ENCODE data around the gene DIP2C.
"Not testable (repeated sequence)": the region's sequence is repeated elsewhere in the genome, so short reads cannot be mapped to it uniquely, and the experiment has no call there.

The DIP2C gene

DNA sequence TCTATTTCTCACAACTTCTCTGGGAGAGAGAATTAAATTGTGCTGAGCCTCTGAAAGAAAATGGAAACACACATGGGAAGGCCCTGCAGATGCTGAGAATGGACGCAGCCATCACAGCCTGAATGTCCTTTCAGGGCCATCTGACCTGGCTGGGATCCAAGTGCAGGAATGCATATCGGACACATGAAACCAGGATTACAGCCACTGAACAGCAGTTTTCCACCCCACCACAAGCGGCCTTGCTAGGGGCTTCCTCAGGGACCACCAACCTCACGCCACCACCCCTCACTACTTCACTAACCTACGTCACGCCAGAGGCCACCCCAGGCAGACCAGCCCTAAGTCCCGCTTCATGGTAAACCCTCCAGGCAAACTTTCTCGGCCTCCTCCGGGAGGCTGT lies 103.3 kb downstream of the DIP2C start:
- CTCF ChIA-PET, result no interaction called here
- no peak for TF ChIP-seq FOXM1 (IDR thresholded peaks at IDR 0.05; ENCODE audit: borderline replicate concordance)
- no peak for TF ChIP-seq TARDBP (IDR thresholded peaks at IDR 0.05)
- POLR2A ChIA-PET, result no interaction called here
- no peak for DNase-seq (ENCODE audit: extremely low spot score)

DNA sequence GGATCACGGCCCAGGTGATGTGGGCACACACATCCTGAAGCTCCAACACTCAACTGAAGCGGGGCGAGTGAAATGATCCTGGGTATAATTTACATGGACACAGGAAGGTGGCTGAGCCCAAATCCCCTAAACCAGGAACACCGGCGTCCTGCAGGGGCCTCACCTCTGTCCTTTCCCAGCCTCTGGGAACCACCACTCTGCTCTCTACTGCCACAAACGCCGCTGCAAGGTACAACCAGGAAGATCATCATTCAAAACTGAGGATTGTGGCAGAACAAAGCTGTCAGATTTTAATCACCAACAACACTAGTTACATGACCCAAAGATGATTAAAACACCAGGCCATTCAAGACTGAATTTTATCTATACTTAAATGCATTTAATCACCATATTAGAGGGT lies 104.0 kb downstream of the DIP2C start:
- POLR2A ChIA-PET, result no interaction called here
- CTCF ChIA-PET, result no interaction called here
- DNase-seq (ENCODE audit: extremely low spot score), result no peak

DNA sequence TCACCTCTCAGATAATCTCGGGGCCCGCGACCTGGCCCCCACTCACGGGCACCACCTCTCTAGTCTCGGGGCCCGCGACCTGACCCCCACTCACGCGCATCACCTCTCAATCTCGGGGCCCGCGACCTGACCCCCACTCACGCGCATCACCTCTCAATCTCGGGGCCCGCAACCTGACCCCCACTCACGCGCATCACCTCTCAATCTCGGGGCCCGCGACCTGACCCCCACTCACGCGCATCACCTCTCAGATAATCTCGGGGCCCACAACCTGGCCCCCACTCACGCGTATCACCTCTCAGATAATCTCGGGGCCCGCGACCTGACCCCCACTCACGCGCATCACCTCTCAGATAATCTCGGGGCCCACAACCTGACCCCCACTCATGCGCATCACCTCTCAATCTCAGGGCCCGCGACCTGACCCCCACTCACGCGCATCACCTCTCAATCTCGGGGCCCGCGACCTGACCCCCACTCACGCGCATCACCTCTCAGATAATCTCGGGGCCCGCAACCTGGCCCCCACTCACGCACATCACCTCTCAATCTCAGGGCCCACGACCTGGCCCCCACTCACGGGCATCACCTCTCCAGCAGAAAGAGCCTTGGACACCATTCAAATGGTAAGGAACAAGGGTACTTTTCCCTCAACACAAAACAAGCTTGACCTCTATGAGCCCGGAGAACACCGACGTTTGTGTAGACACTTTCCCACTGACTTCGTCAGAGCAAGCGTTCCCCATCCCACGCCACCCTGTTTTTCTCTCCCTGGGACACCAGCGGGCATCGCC lies 104.8 kb downstream of the DIP2C start:
- POLR2A ChIA-PET; DNase-seq (ENCODE audit: extremely low spot score); CTCF ChIA-PET: not testable (repeated sequence)

More for the DNA sequence above, 104.0 kb downstream of the DIP2C start:
- TF ChIP-seq L3MBTL2 (conservative IDR thresholded peaks at IDR 0.05) (no peak), FOXM1 (IDR thresholded peaks at IDR 0.05; ENCODE audit: borderline replicate concordance) (no peak), SUZ12 (IDR thresholded peaks at IDR 0.05) (no peak), NFRKB (IDR thresholded peaks at IDR 0.05) (no peak), PKNOX1 (IDR thresholded peaks at IDR 0.05) (no peak), ELF4 (IDR thresholded peaks at IDR 0.05) (no peak), ARNT (IDR thresholded peaks at IDR 0.05) (no peak), SP1 (IDR thresholded peaks at IDR 0.05) (no peak), ZNF384 (IDR thresholded peaks at IDR 0.05) (no peak), LEF1 (IDR thresholded peaks at IDR 0.05; ENCODE audit: borderline replicate concordance) (no peak), BHLHE40 (IDR thresholded peaks at IDR 0.05; ENCODE audit: borderline replicate concordance) (no peak)

- DNase-seq (ENCODE audit: extremely low spot score), result no peak
- ChIA-PET CTCF (no interaction called here), POLR2A (no interaction called here)
- TF ChIP-seq ZNF384 (IDR thresholded peaks at IDR 0.05), result no peak
- TF ChIP-seq CTBP1 (IDR thresholded peaks at IDR 0.05; ENCODE audit: borderline replicate concordance), result no peak
- no peak for TF ChIP-seq FOXK2 (IDR thresholded peaks at IDR 0.05)
- no peak for TF ChIP-seq TARDBP (IDR thresholded peaks at IDR 0.05)
- no peak for TF ChIP-seq FOXA1 (IDR thresholded peaks at IDR 0.05)
- TF ChIP-seq SUZ12 (IDR thresholded peaks at IDR 0.05), result no peak
- TF ChIP-seq BHLHE40 (IDR thresholded peaks at IDR 0.05; ENCODE audit: borderline replicate concordance), result no peak
- TF ChIP-seq ELF4 (IDR thresholded peaks at IDR 0.05), result no peak
- TF ChIP-seq FOXM1 (IDR thresholded peaks at IDR 0.05; ENCODE audit: borderline replicate concordance), result no peak
Observed at GRCh38 chr10:583433-583832, 106.0 kb downstream of the DIP2C start.

DNA sequence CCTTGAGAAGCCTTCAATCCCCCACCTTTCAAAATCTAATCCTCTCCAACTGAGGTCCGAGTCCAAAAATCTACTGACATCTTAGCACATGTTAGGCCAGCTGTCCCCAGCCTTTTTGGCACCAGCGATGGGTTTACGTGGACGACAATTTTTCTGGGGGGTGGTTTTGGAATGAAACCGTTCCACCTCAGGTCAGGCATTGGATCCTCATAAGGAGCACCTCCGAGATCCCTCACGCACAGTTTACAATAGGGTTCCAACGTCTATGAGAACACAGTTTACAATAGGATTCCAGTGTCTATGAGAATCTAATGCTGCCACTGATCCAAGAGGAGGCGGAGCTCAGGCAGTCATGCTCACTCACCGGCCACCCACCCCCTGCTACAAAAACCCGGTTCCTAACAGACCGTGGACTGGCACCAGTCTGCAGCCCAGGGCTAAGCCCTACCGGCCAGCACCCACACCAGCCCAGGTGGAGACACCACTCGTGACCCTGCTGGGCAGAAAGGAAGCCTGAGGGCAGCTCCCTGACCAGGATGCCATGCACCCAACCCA lies 107.6 kb downstream of the DIP2C start:
- no peak for TF ChIP-seq BHLHE40 (IDR thresholded peaks at IDR 0.05; ENCODE audit: borderline replicate concordance)
- TF ChIP-seq ZNF384 (IDR thresholded peaks at IDR 0.05), result no peak
- no peak for TF ChIP-seq SP1 (IDR thresholded peaks at IDR 0.05)
- no peak for TF ChIP-seq L3MBTL2 (conservative IDR thresholded peaks at IDR 0.05)
- TF ChIP-seq SUZ12 (IDR thresholded peaks at IDR 0.05), result no peak
- TF ChIP-seq HDGF (IDR thresholded peaks at IDR 0.05; ENCODE audit: borderline replicate concordance), result no peak
- TF ChIP-seq ARNT (IDR thresholded peaks at IDR 0.05), result no peak
- TF ChIP-seq NFRKB (IDR thresholded peaks at IDR 0.05), result no peak
- TF ChIP-seq FOXA1 (IDR thresholded peaks at IDR 0.05), result no peak
- no peak for DNase-seq (ENCODE audit: extremely low spot score)
- ChIA-PET POLR2A (no interaction called here), CTCF (no interaction called here)

- no peak for TF ChIP-seq LEF1 (IDR thresholded peaks at IDR 0.05; ENCODE audit: borderline replicate concordance)
- no peak for TF ChIP-seq CTBP1 (IDR thresholded peaks at IDR 0.05; ENCODE audit: borderline replicate concordance)
- no peak for TF ChIP-seq PKNOX1 (IDR thresholded peaks at IDR 0.05)
- no peak for TF ChIP-seq NFRKB (IDR thresholded peaks at IDR 0.05)
- no peak for TF ChIP-seq ELF4 (IDR thresholded peaks at IDR 0.05)
- TF ChIP-seq FOXK2 (IDR thresholded peaks at IDR 0.05), result no peak
- TF ChIP-seq TARDBP (IDR thresholded peaks at IDR 0.05), result no peak
- no peak for TF ChIP-seq FOXM1 (IDR thresholded peaks at IDR 0.05; ENCODE audit: borderline replicate concordance)
- no peak for TF ChIP-seq FOXA1 (IDR thresholded peaks at IDR 0.05)
- no peak for TF ChIP-seq HDGF (IDR thresholded peaks at IDR 0.05; ENCODE audit: borderline replicate concordance)
- no peak for TF ChIP-seq SUZ12 (IDR thresholded peaks at IDR 0.05)
- TF ChIP-seq SP1 (IDR thresholded peaks at IDR 0.05), result no peak
- no peak for TF ChIP-seq ZNF384 (IDR thresholded peaks at IDR 0.05)
- TF ChIP-seq BHLHE40 (IDR thresholded peaks at IDR 0.05; ENCODE audit: borderline replicate concordance), result no peak
- no peak for TF ChIP-seq ARNT (IDR thresholded peaks at IDR 0.05)
- TF ChIP-seq L3MBTL2 (conservative IDR thresholded peaks at IDR 0.05), result no peak
- CTCF ChIA-PET, result no interaction called here
- no peak for DNase-seq (ENCODE audit: extremely low spot score)
- POLR2A ChIA-PET, result no interaction called here
Observed at GRCh38 chr10:580778-581177, 108.7 kb downstream of the DIP2C start.

- POLR2A ChIA-PET, result no interaction called here
- DNase-seq (ENCODE audit: extremely low spot score), result no peak
- TF ChIP-seq ELF4 (IDR thresholded peaks at IDR 0.05) (no peak), TARDBP (IDR thresholded peaks at IDR 0.05) (no peak), L3MBTL2 (conservative IDR thresholded peaks at IDR 0.05) (no peak), SUZ12 (IDR thresholded peaks at IDR 0.05) (no peak), FOXK2 (IDR thresholded peaks at IDR 0.05) (no peak), FOXM1 (IDR thresholded peaks at IDR 0.05; ENCODE audit: borderline replicate concordance) (no peak), LEF1 (IDR thresholded peaks at IDR 0.05; ENCODE audit: borderline replicate concordance) (no peak), FOXA1 (IDR thresholded peaks at IDR 0.05) (no peak), HDGF (IDR thresholded peaks at IDR 0.05; ENCODE audit: borderline replicate concordance) (no peak), ZNF384 (IDR thresholded peaks at IDR 0.05) (no peak), NFRKB (IDR thresholded peaks at IDR 0.05) (no peak)
- CTCF ChIA-PET, result no interaction called here
Observed at GRCh38 chr10:576130-576465, 113.4 kb downstream of the DIP2C start.

Measured in HEK293T (cell line).